Liver (tissue), 9 donors: ENCODE results near the gene SERINC5. TPM values are rescaled to one million over a fixed set of nuclear protein-coding genes. Genes with fewer than 3 reads are reported as not detected.

Experiments used
- DNase-seq: peaks from one replicate; pipeline ENCODE4 v3.0.0-alpha.2; 2017; ENCODE audit warnings: low spot score
- H3K27ac ChIP-seq, 2 donors: one replicate each; pipeline ENCODE4 v1.7.0; 2013; ENCODE audit warnings: inconsistent platforms in 2 of 2, low read length in 2 of 2, control low read depth in 1 of 2, low read depth in 1 of 2, mild to moderate bottlenecking in 1 of 2
- H3K27me3 ChIP-seq, 4 donors: one replicate each; pipeline versions ENCODE4 v1.6.1 to v1.7.0; 2013; ENCODE audit warnings: low read length in 3 of 4, inconsistent platforms in 1 of 4, mild to moderate bottlenecking in 1 of 4, moderate library complexity in 1 of 4; ENCODE audit not compliant: control insufficient read depth in 4 of 4, insufficient read depth in 4 of 4
- H3K36me3 ChIP-seq, 4 donors: one replicate each; pipeline versions ENCODE4 v1.6.1 to v1.7.0; 2013; ENCODE audit warnings: low read length in 3 of 4, mild to moderate bottlenecking in 3 of 4, low read depth in 1 of 4, moderate library complexity in 1 of 4; ENCODE audit not compliant: control insufficient read depth in 4 of 4, insufficient read depth in 3 of 4
- H3K4me1 ChIP-seq, 4 donors: one replicate each; pipeline versions ENCODE4 v1.6.1 to v1.7.0; 2013; ENCODE audit warnings: low read length in 3 of 4, mild to moderate bottlenecking in 3 of 4, moderate library complexity in 1 of 4; ENCODE audit not compliant: control insufficient read depth in 4 of 4, insufficient read depth in 4 of 4
- H3K4me3 ChIP-seq, 3 donors: one replicate each; pipeline versions ENCODE4 v1.6.1 to v1.7.0; 2013; ENCODE audit warnings: low read length in 3 of 3, control low read depth in 1 of 3, low read depth in 1 of 3, mild to moderate bottlenecking in 1 of 3
- H3K9ac ChIP-seq, 2 donors: one replicate each; pipeline ENCODE4 v1.7.0; 2013; ENCODE audit warnings: low read length in 2 of 2, mild to moderate bottlenecking in 2 of 2, moderate library complexity in 2 of 2, control low read depth in 1 of 2, low read depth in 1 of 2
- H3K9me3 ChIP-seq, 4 donors: one replicate each; pipeline versions ENCODE4 v1.6.1 to v1.7.0; 2013; ENCODE audit warnings: low read length in 3 of 4; ENCODE audit not compliant: control insufficient read depth in 4 of 4
- ATF3 ChIP-seq: IDR thresholded peaks from 2 replicates; pipeline ENCODE4 v1.6.1; 2016; ENCODE audit warnings: antibody characterized with exemption
- CTCF ChIP-seq: fragments of 150-350 bp; IDR thresholded peaks from 2 replicates; pipeline ENCODE4 v1.5.1; 2017; ENCODE audit warnings: improper control_type of control experiment, low read depth, low read length; ENCODE audit not compliant: missing input control
- EGR1 ChIP-seq, 2 donors: IDR thresholded peaks; 2 replicates each; pipeline ENCODE4 v1.6.1; 2016 to 2018; ENCODE audit warnings: antibody characterized with exemption in 2 of 2, low read depth in 2 of 2
- FOXA1 ChIP-seq: IDR thresholded peaks from 2 replicates; pipeline ENCODE4 v1.6.1; 2016; ENCODE audit warnings: antibody characterized with exemption
- GABPA ChIP-seq, 2 donors: IDR thresholded peaks in 1 of 2; conservative IDR thresholded peaks in 1 of 2; 2 replicates each; pipeline ENCODE4 v1.6.1; 2016; ENCODE audit warnings: antibody characterized with exemption in 2 of 2, mild to moderate bottlenecking in 1 of 2, moderate library complexity in 1 of 2
- HNF4A ChIP-seq, 2 donors: conservative IDR thresholded peaks; 2 replicates each; pipeline ENCODE4 v1.6.1; 2016; ENCODE audit warnings: antibody characterized with exemption in 2 of 2, mild to moderate bottlenecking in 2 of 2
- HNF4G ChIP-seq: IDR thresholded peaks from 2 replicates; pipeline ENCODE4 v1.6.1; 2016; ENCODE audit warnings: antibody characterized with exemption
- JUND ChIP-seq, 2 donors: IDR thresholded peaks; 2 replicates each; pipeline ENCODE4 v1.6.1; 2016; ENCODE audit warnings: antibody characterized with exemption in 2 of 2
- NR2F2 ChIP-seq: IDR thresholded peaks from 2 replicates; pipeline ENCODE4 v1.6.1; 2016; ENCODE audit warnings: antibody characterized with exemption
- RAD21 ChIP-seq, 2 donors: IDR thresholded peaks; 2 replicates each; pipeline ENCODE4 v1.6.1; 2016; ENCODE audit warnings: antibody characterized with exemption in 2 of 2, mild to moderate bottlenecking in 2 of 2
- REST ChIP-seq: IDR thresholded peaks from 2 replicates; pipeline ENCODE4 v1.6.1; 2016; ENCODE audit warnings: antibody characterized with exemption, mild to moderate bottlenecking
- RXRA ChIP-seq, 2 donors: IDR thresholded peaks; 2 replicates each; pipeline ENCODE4 v1.6.1; 2017 to 2018; ENCODE audit warnings: antibody characterized with exemption in 2 of 2, mild to moderate bottlenecking in 1 of 2
- SP1 ChIP-seq: IDR thresholded peaks from 2 replicates; pipeline ENCODE4 v1.6.1; 2018; ENCODE audit warnings: antibody characterized with exemption, mild to moderate bottlenecking
- TAF1 ChIP-seq: conservative IDR thresholded peaks from 2 replicates; pipeline ENCODE4 v1.6.1; 2016; ENCODE audit warnings: antibody characterized with exemption, mild to moderate bottlenecking
- YY1 ChIP-seq: IDR thresholded peaks from 2 replicates; pipeline ENCODE4 v1.6.1; 2016; ENCODE audit warnings: antibody characterized with exemption, mild to moderate bottlenecking
- WGBS: extraction: QIAGEN DNeasy Blood & Tissue Kit; methylation state at CpG from one replicate; pipeline ENCODE4 v1.1.7; 2013; 5-methylcytosine and 5-hydroxymethylcytosine counted together
- polyA plus RNA-seq, 2 donors: library from polyadenylated mRNA; stranded (reverse) in 1 of 2; unstranded in 1 of 2; fragments of 200-250 nt in 1 of 2; fragments of >200 nt in 1 of 2; fragmentation: Nextera tagmentation in 1 of 2; extraction: Ambion mirVana in 1 of 2; gene quantifications; one replicate each; pipeline versions ENCODE4 v1.2.1 to v1.2.3, GENCODE V29; 2013 to 2015
- total RNA-seq, 2 donors: library from RNA; depleted of rRNA; stranded (reverse); fragments of >200 nt; gene quantifications; one replicate each; pipeline ENCODE4 v1.2.3, GENCODE V29; 2014
- TF ChIP-seq, protein P1 (sequence below): IDR thresholded peaks from 2 replicates; pipeline ENCODE4 v1.6.1; 2016; ENCODE audit warnings: antibody characterized with exemption
- TF ChIP-seq, protein P2 (sequence below): IDR thresholded peaks from 2 replicates; pipeline ENCODE4 v1.6.1; 2016; ENCODE audit warnings: antibody characterized with exemption
- donor health status: healthy.
- donor health status: healthy.
- donor health status: healthy.
- donor health status: healthy.
- donor health status: healthy.

The SERINC5 gene
- total and polyA plus RNA-seq, 4 donors = 22.2 to 82.3 (median 32.0) TPM

DNA sequence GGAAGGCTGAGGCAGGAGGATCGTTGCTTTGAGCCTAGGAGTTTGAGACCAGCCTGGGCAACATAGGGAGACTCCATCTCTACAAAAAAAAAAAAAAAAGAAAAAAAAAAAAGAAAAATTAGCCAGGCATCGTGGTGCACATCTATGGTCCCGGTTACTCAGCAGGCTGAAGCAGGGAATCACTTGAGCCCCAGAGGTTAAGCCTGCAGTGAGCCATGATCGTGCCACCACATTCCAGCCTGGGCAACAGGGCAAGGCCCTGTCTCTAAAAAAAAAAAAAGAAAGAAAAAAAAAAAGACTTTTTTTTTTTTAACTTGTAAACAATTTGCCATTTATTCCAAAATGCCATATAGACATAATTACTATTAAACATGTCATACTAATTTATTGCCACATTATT, 64.5 kb downstream of the SERINC5 start:
- Histone ChIP-seq H3K9ac (no peak overlapping the region), H3K36me3 (peaks cover 0 to 7% (median under 1%) of the 10 kb centered on the region in 4 donors), H3K4me3 (no peak overlapping the region), H3K4me1 (peaks cover 21 to 56% (median 35%) of the 10 kb centered on the region in 4 donors), H3K27me3 (no peaks in the 10 kb centered on the region), H3K9me3 (no peaks in the 10 kb centered on the region), H3K27ac (no peak overlapping the region)
- WGBS = 70% methylated on average over 4 of the region's 4 CpGs
- DNase-seq = no peak
- no peak for TF ChIP-seq HNF4A (conservative IDR thresholded peaks at IDR 0.05)
- no peak for TF ChIP-seq CTCF
- no peak for TF ChIP-seq GABPA (IDR thresholded peaks at IDR 0.05 in 1 of 2, conservative IDR thresholded peaks at IDR 0.05 in 1 of 2)
- TF ChIP-seq YY1 = no peak
- TF ChIP-seq RXRA (IDR thresholded peaks at IDR 0.05) = no peak
- TF ChIP-seq SP1 = no peak
- TF ChIP-seq, protein P1, sequence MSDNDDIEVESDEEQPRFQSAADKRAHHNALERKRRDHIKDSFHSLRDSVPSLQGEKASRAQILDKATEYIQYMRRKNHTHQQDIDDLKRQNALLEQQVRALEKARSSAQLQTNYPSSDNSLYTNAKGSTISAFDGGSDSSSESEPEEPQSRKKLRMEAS = no peak
- TF ChIP-seq HNF4G = no peak
- TF ChIP-seq NR2F2 = no peak
- no peak for TF ChIP-seq ATF3
- TF ChIP-seq, protein P2, sequence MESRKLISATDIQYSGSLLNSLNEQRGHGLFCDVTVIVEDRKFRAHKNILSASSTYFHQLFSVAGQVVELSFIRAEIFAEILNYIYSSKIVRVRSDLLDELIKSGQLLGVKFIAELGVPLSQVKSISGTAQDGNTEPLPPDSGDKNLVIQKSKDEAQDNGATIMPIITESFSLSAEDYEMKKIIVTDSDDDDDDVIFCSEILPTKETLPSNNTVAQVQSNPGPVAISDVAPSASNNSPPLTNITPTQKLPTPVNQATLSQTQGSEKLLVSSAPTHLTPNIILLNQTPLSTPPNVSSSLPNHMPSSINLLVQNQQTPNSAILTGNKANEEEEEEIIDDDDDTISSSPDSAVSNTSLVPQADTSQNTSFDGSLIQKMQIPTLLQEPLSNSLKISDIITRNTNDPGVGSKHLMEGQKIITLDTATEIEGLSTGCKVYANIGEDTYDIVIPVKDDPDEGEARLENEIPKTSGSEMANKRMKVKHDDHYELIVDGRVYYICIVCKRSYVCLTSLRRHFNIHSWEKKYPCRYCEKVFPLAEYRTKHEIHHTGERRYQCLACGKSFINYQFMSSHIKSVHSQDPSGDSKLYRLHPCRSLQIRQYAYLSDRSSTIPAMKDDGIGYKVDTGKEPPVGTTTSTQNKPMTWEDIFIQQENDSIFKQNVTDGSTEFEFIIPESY = no peak
- no peak for TF ChIP-seq EGR1 (IDR thresholded peaks at IDR 0.05; ENCODE audit: low read depth in 2 of 2)
- no peak for TF ChIP-seq JUND (IDR thresholded peaks at IDR 0.05)
- no peak for TF ChIP-seq FOXA1
- no peak for TF ChIP-seq REST
- no peak for TF ChIP-seq TAF1

DNA sequence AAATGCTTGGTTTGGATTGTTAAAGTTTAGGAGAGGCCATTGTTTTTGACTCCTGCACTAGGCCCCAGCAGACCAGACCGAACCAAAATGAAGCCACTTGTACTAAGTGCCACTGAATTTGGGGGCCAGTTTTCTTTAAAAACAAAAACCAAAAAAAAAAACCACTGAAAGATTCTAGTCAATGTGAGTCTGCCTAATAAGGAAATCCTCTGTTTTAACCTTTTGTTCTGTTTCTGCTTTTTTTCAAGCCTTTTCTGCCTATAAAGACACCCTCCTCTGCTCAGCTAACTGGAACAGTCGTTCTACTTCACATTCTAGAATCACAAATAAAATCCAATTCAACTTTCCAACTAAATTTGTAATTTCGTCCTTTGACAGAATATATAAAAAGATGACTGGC, 64.9 kb downstream of the SERINC5 start:
- no peaks in the 10 kb centered on the region for H3K9me3 ChIP-seq
- no peak overlapping the region for H3K9ac ChIP-seq
- no peak for DNase-seq
- TF ChIP-seq YY1 (no peak), RAD21 (IDR thresholded peaks at IDR 0.05) (no peak), NR2F2 (no peak), CTCF (no peak), EGR1 (IDR thresholded peaks at IDR 0.05; ENCODE audit: low read depth in 2 of 2) (no peak), FOXA1 (no peak)
- no peak overlapping the region for H3K4me3 ChIP-seq
- H3K27ac ChIP-seq = no peak overlapping the region
- WGBS = 83% methylated on average over 3 of the region's 3 CpGs
- H3K4me1 ChIP-seq = peaks cover 21 to 56% (median 33%) of the 10 kb centered on the region in 4 donors
- peaks cover 0 to 3% (median under 1%) of the 10 kb centered on the region in 4 donors for H3K36me3 ChIP-seq
- H3K27me3 ChIP-seq = no peaks in the 10 kb centered on the region
